B cell (primary cell): ENCODE measurements around the gene GOLIM4. TPM values are rescaled to one million over a fixed set of nuclear protein-coding genes. Genes with fewer than 3 reads are reported as not detected.

Source experiments
- ATAC-seq: fragments of 200-7000 bp; cut with Tn5 transposase; one replicate; pipeline ENCODE4 v1.10.0; 2021; ENCODE audit warnings: low read depth, mild to moderate bottlenecking, moderate number of reproducible peaks, moderate library complexity
- CTCF ChIA-PET: fragments of 350-600 bp; sonication (Branson Sonifier 250); formaldehyde crosslinking; loops from one replicate; lab custom pipeline; 2021; ENCODE audit warnings: antibody characterized with exemption, inconsistent platforms; lab: Charles Lee
- POLR2A ChIA-PET: fragments of 350-600 bp; sonication (Branson Sonifier 250); formaldehyde crosslinking; loops from one replicate; lab custom pipeline; 2021; ENCODE audit warnings: antibody characterized with exemption; lab: Charles Lee
- DNase-seq: peaks from one replicate; pipeline ENCODE4 v3.0.0; 2013
- H2AFZ ChIP-seq: 2 replicates; pipeline ENCODE4 v1.6.1; 2012; ENCODE audit warnings: mild to moderate bottlenecking, low read depth, low read length; ENCODE audit not compliant: insufficient read depth, poor library complexity, severe bottlenecking
- H3K27ac ChIP-seq, 2 donors: 1 replicate in 1 of 2; 2 replicates in 1 of 2; pipeline ENCODE4 v1.5.1; 2012 to 2013; ENCODE audit warnings: low read length in 2 of 2, mild to moderate bottlenecking in 2 of 2, moderate library complexity in 1 of 2
- H3K27me3 ChIP-seq, 4 experiments: fragments of 200-600 bp in 1 of 4; sonication (generic) in 1 of 4; replicated peaks in 1 of 4; 1 replicate in 2 of 4; 2 replicates in 2 of 4; pipeline versions ENCODE4 v1.6.1 to v1.7.0; 2013 to 2016; ENCODE audit warnings: low read length in 3 of 4, mild to moderate bottlenecking in 2 of 4, mixed read lengths in 1 of 4, moderate library complexity in 1 of 4; ENCODE audit not compliant: insufficient read depth in 4 of 4, control insufficient read depth in 3 of 4; ENCODE audit errors: control extremely low read depth in 1 of 4
- H3K36me3 ChIP-seq, 2 experiments: replicated peaks in 1 of 2; 1 replicate in 1 of 2; 2 replicates in 1 of 2; pipeline versions ENCODE4 v1.6.1 to v1.7.1; 2013; ENCODE audit warnings: low read length in 1 of 2; ENCODE audit not compliant: insufficient read depth in 2 of 2, control insufficient read depth in 1 of 2; ENCODE audit errors: control extremely low read depth in 1 of 2, extremely low read depth in 1 of 2
- H3K4me1 ChIP-seq, 2 donors: fragments of 200-600 bp in 1 of 2; sonication (generic) in 1 of 2; 1 replicate in 1 of 2; 2 replicates in 1 of 2; pipeline versions ENCODE4 v1.5.1 to v1.6.1; 2013 to 2017; ENCODE audit warnings: low read length in 2 of 2; ENCODE audit not compliant: control insufficient read depth in 2 of 2, insufficient read depth in 2 of 2
- H3K4me2 ChIP-seq: replicated peaks from 2 replicates; pipeline ENCODE3; 2012; ENCODE audit warnings: mild to moderate bottlenecking, low read depth, low read length; ENCODE audit not compliant: poor library complexity, severe bottlenecking
- H3K4me3 ChIP-seq, 5 experiments: fragments of 200-600 bp in 1 of 5; sonication (generic) in 1 of 5; 1 replicate in 3 of 5; 2 replicates in 2 of 5; pipeline versions ENCODE4 v1.5.1 to v1.7.0; 2011 to 2016; ENCODE audit warnings: low read length in 4 of 5, mild to moderate bottlenecking in 4 of 5, low read depth in 2 of 5, control low read depth in 1 of 5, moderate library complexity in 1 of 5; ENCODE audit not compliant: insufficient read depth in 1 of 5; ENCODE audit errors: control extremely low read depth in 1 of 5, extremely low read depth in 1 of 5
- H3K79me2 ChIP-seq: fragments of 200-600 bp; sonication (generic); one replicate; pipeline ENCODE4 v1.6.0; 2016; ENCODE audit warnings: low read length; ENCODE audit not compliant: control insufficient read depth, insufficient read depth
- H3K9ac ChIP-seq: fragments of 200-600 bp; sonication (generic); 2 replicates; pipeline ENCODE4 v1.6.1; 2017; ENCODE audit warnings: mild to moderate bottlenecking, low read length, moderate library complexity
- H3K9me3 ChIP-seq, 3 donors: one replicate each; pipeline versions ENCODE4 v1.6.1 to v1.7.1; 2013; ENCODE audit warnings: low read length in 2 of 3; ENCODE audit not compliant: control insufficient read depth in 2 of 3, insufficient read depth in 1 of 3; ENCODE audit errors: control extremely low read depth in 1 of 3
- H4K20me1 ChIP-seq: 2 replicates; pipeline ENCODE4 v1.6.0; 2012; ENCODE audit warnings: mild to moderate bottlenecking, low read length; ENCODE audit not compliant: insufficient read depth, control insufficient read depth, poor library complexity, severe bottlenecking
- H3K27ac Mint-ChIP-seq: one replicate; pipeline ENCODE4 v1.8.0; 2021; ENCODE audit warnings: mixed read lengths
- H3K27me3 Mint-ChIP-seq: one replicate; pipeline ENCODE4 v1.8.0; 2021; ENCODE audit warnings: mixed read lengths
- H3K4me1 Mint-ChIP-seq: one replicate; pipeline ENCODE4 v1.8.0; 2021; ENCODE audit warnings: mixed read lengths
- H3K4me3 Mint-ChIP-seq: one replicate; pipeline ENCODE4 v1.8.0; 2021; ENCODE audit warnings: mixed read lengths
- H3K9me3 Mint-ChIP-seq: one replicate; pipeline ENCODE4 v1.8.0; 2022; ENCODE audit warnings: mixed read lengths; ENCODE audit not compliant: insufficient read depth
- EZH2 ChIP-seq: IDR thresholded peaks from 2 replicates; pipeline ENCODE4 v1.6.1; 2012; ENCODE audit warnings: borderline replicate concordance, low read depth, mild to moderate bottlenecking, moderate library complexity, low read length; ENCODE audit not compliant: insufficient read depth, poor library complexity, severe bottlenecking
- WGBS: methylation state at CpG from one replicate; pipeline ENCODE4 v1.1.5; 2013; ENCODE audit warnings: missing lambda C conversion rate; ENCODE audit not compliant: insufficient coverage; 5-methylcytosine and 5-hydroxymethylcytosine counted together
- intact Hi-C: fragments of 100-400 bp; cut with micrococcal nuclease; formaldehyde crosslinking; loops from one replicate; pipeline ENCODE4 v1.10.0; 2022
- polyA plus RNA-seq: library from polyadenylated mRNA; depleted of rRNA; stranded (reverse); fragments of >200 nt; gene quantifications from 2 replicates; pipeline ENCODE4 v1.2.3, GENCODE V29; 2012
- total RNA-seq, 2 donors: library from RNA; stranded (reverse); fragments of 120-200 nt in 1 of 2; gene quantifications; 1 replicate in 1 of 2; 2 replicates in 1 of 2; pipeline versions ENCODE4 v1.2.3 to v1.2.4, GENCODE V29; 2013 to 2022
- TF ChIP-seq, protein P1 (sequence below): fragments of 200-600 bp; IDR thresholded peaks from one replicate; pipeline ENCODE4 v1.8.0; 2022; ENCODE audit warnings: antibody characterized with exemption, mild to moderate bottlenecking

The GOLIM4 gene
- total and polyA plus RNA-seq, 2 donors (not counting 1 experiment from before 2014, with no cell fraction given): 2.5 to 9.3 TPM

GRCh38 chr3:168100777-168101492, 5.2 kb upstream of the GOLIM4 start:
- intact Hi-C loops: no loop called here
- Histone ChIP-seq H3K79me2 (no peaks in the 10 kb centered on the region), H4K20me1 (no peaks in the 10 kb centered on the region), H3K4me1 (peaks cover 4% of the 10 kb centered on the region in 2 donors), H3K4me2 (no peak overlapping the region), H2AFZ (no peak overlapping the region), H3K36me3 (no peaks in the 10 kb centered on the region), H3K9me3 (no peaks in the 10 kb centered on the region), H3K27ac (no peak overlapping the region), H3K9ac (no peak overlapping the region), H3K27me3 (no peaks in the 10 kb centered on the region), H3K4me3 (no peak overlapping the region)
- CTCF ChIA-PET: no interaction called here
- POLR2A ChIA-PET: no interaction called here
- Mint-ChIP-seq H3K27me3 (peaks cover 8% of the 10 kb centered on the region), H3K4me1 (peaks cover 7% of the 10 kb centered on the region), H3K27ac (no peak overlapping the region), H3K9me3 (no peaks in the 10 kb centered on the region), H3K4me3 (no peak overlapping the region)
- ATAC-seq (no peak), DNase-seq (no peak)
- 100% methylated on average over 2 of the region's 3 CpGs for WGBS
- no peak for TF ChIP-seq EZH2
- TF ChIP-seq, protein P1, sequence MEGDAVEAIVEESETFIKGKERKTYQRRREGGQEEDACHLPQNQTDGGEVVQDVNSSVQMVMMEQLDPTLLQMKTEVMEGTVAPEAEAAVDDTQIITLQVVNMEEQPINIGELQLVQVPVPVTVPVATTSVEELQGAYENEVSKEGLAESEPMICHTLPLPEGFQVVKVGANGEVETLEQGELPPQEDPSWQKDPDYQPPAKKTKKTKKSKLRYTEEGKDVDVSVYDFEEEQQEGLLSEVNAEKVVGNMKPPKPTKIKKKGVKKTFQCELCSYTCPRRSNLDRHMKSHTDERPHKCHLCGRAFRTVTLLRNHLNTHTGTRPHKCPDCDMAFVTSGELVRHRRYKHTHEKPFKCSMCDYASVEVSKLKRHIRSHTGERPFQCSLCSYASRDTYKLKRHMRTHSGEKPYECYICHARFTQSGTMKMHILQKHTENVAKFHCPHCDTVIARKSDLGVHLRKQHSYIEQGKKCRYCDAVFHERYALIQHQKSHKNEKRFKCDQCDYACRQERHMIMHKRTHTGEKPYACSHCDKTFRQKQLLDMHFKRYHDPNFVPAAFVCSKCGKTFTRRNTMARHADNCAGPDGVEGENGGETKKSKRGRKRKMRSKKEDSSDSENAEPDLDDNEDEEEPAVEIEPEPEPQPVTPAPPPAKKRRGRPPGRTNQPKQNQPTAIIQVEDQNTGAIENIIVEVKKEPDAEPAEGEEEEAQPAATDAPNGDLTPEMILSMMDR: no peak

DNA sequence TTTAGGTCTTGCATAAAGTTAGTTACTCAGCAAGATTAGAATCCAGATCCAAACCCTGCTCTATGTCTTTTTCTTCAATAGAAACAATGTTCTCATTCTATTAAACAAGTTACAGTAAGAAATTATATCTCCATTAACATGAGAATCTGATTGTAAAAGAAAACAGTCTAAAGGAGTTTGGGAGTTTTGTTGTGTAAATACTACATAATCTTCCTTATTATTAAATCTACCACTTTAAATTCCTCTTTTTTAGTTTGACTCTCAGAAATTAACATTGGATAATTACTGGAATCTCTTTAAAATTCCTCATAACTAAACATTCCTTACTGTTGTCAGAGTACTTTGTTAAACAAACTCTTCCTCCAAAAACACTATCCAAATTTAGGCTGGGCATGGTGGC, 1.7 kb upstream of the GOLIM4 start:
- H3K9ac ChIP-seq: no peak overlapping the region
- H3K4me3 Mint-ChIP-seq: no peak overlapping the region
- POLR2A ChIA-PET: no interaction called here
- peaks cover 9 to 11% of the 10 kb centered on the region in 2 donors for H3K4me1 ChIP-seq
- H3K4me2 ChIP-seq: no peak overlapping the region
- DNase-seq: no peak
- H3K4me1 Mint-ChIP-seq: peaks cover 20% of the 10 kb centered on the region
- ATAC-seq: no peak
- no peaks in the 10 kb centered on the region for H3K9me3 ChIP-seq
- TF ChIP-seq, protein P1: no peak
- no peak for TF ChIP-seq EZH2
- H3K36me3 ChIP-seq: no peaks in the 10 kb centered on the region
- H3K27ac Mint-ChIP-seq: no peak overlapping the region
- H4K20me1 ChIP-seq: peaks cover 6% of the 10 kb centered on the region
- H3K27me3 ChIP-seq: no peaks in the 10 kb centered on the region
- H2AFZ ChIP-seq: no peak overlapping the region
- no peaks in the 10 kb centered on the region for H3K27me3 Mint-ChIP-seq
- H3K79me2 ChIP-seq: no peaks in the 10 kb centered on the region
- H3K4me3 ChIP-seq: no peak overlapping the region
- no peak overlapping the region for H3K27ac ChIP-seq
- no peaks in the 10 kb centered on the region for H3K9me3 Mint-ChIP-seq
- CTCF ChIA-PET: no interaction called here
- intact Hi-C loops: loop anchor here (5.0 kb wide), 2 partner anchors 345 to 1565 kb away; partner anchors contain the start of gene MECOM
